Measurements from ENCODE around the gene CDH13. TPM values are rescaled to one million over a fixed set of nuclear protein-coding genes. Genes with fewer than 3 reads are reported as not detected.

Gene CDH13
- total and polyA plus RNA-seq, 2 experiments from 2014 or later = 1.6 to 4.4 TPM

DNA sequence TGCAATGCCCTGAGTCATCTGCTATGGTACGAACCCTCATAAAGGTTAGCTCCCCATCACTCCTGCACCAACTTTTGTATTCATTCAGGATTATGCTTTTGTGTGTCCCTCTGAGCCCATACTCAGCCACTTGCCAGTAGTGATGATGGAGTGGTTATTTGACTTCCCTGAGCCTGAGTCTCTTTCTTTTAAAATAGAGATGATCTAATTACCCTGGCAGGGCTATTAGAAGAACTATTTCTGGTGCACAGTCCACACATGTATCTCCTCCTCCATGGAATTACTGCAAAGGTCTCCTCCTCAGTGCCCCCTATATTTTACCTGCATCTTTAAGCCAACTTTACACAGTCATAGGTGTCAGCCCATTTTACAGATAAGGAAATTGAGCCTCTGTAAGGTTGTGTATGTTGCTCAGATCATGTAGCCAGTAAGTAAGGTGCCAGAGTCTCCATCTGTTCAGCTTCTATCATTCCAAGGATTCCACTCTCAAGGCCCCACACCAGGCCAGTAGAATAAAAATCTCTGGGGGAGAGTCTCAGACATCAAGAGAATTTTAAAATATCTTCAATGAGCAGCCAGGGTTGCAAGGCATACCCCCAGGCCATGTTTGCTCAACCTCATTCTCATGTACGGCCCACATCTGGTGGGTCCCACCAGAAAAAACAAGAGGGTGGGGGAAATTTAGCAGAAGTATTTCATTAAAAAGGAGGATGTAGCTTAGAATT lies 847.3 kb downstream of the CDH13 start:
- Histone ChIP-seq H3K79me2 (replicated peaks; ENCODE audit: insufficient read depth) (no peaks in the 10 kb centered on the region), H3K4me3 (no peak overlapping the region), H2AFZ (no peak overlapping the region), H3K4me2 (no peak overlapping the region), H3F3A (replicated peaks; ENCODE audit: low read depth) (no peaks in the 10 kb centered on the region), H3K4me1 (ENCODE audit: insufficient read depth) (no peaks in the 10 kb centered on the region; the same call in 1 of the 2 replicates), H3K27ac (ENCODE audit: low read depth) (no peak overlapping the region), H3K27me3 (ENCODE audit: insufficient read depth) (no peaks in the 10 kb centered on the region), H3K36me3 (ENCODE audit: insufficient read depth) (no peaks in the 10 kb centered on the region), H3K9me2 (ENCODE audit: insufficient read depth) (no peaks in the 10 kb centered on the region), H4K20me1 (replicated peaks; ENCODE audit: insufficient read depth) (no peaks in the 10 kb centered on the region)
- Mint-ChIP-seq H3K27me3 (ENCODE audit: insufficient read depth, low read depth, poor library complexity) (peaks cover 1% of the 10 kb centered on the region), H3K36me3 (ENCODE audit: low read depth) (no peaks in the 10 kb centered on the region), H3K9me3 (no peaks in the 10 kb centered on the region), H3K4me1 (no peaks in the 10 kb centered on the region), H3K4me3 (no peak overlapping the region), H3K27ac (no peak overlapping the region)
- DNase-seq (ENCODE audit: low spot score) (no peak), ATAC-seq (no peak)
- no peak for TF ChIP-seq STAT1 (IDR thresholded peaks at IDR 0.05; ENCODE audit: unreplicated experiment)
- TF ChIP-seq CREB1 (CRISPR knock-in tag; IDR thresholded peaks at IDR 0.05; ENCODE audit: low read depth) = no peak

DNA sequence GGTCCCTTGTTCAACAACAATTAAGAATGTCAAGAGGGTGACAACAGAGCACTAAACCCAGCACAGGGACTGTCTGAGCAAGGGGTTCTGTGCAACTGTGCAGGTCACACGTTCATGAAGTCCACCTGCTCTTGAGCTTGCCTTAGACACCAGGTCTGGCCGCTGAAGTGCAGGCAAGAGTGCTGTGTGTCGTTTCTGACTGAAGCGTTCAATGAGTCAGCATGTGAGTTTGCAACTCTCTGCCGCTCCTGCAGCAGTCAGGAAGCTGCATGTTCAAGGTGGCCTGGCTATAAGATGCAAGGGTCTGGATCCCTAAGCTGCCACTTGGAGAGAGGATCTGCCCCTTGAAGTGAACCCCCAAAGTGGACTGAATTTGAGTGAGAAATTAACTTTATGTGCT lies 848.3 kb downstream of the CDH13 start:
- no peak overlapping the region for H3K4me2 ChIP-seq
- H2AFZ ChIP-seq = peak overlapping the region; percentile 66; the same call in 1 of the 2 replicates
- Mint-ChIP-seq H3K36me3 (ENCODE audit: low read depth) (no peaks in the 10 kb centered on the region), H3K4me3 (no peak overlapping the region), H3K4me1 (no peaks in the 10 kb centered on the region), H3K27ac (no peak overlapping the region), H3K27me3 (ENCODE audit: insufficient read depth, low read depth, poor library complexity) (peaks cover 1% of the 10 kb centered on the region), H3K9me3 (no peaks in the 10 kb centered on the region)
- no peaks in the 10 kb centered on the region for H3K36me3 ChIP-seq (ENCODE audit: insufficient read depth)
- H3K9me2 ChIP-seq (ENCODE audit: insufficient read depth) = 0 out of 2 replicates have a peak, but pooled peaks cover 5% of the 10 kb centered on the region
- H4K20me1 ChIP-seq (replicated peaks; ENCODE audit: insufficient read depth) = no peaks in the 10 kb centered on the region
- no peaks in the 10 kb centered on the region for H3K27me3 ChIP-seq (ENCODE audit: insufficient read depth)
- no peak for ATAC-seq
- H3K4me1 ChIP-seq (ENCODE audit: insufficient read depth) = no peaks in the 10 kb centered on the region
- no peak overlapping the region for H3K4me3 ChIP-seq
- no peaks in the 10 kb centered on the region for H3K79me2 ChIP-seq (replicated peaks; ENCODE audit: insufficient read depth)
- no peaks in the 10 kb centered on the region for H3F3A ChIP-seq (replicated peaks; ENCODE audit: low read depth)
- H3K27ac ChIP-seq (ENCODE audit: low read depth) = no peak overlapping the region
- DNase-seq (ENCODE audit: low spot score) = no peak
- TF ChIP-seq CREB1 (CRISPR knock-in tag; IDR thresholded peaks at IDR 0.05; ENCODE audit: low read depth) (no peak), STAT1 (IDR thresholded peaks at IDR 0.05; ENCODE audit: unreplicated experiment) (no peak), EZH2 (IDR thresholded peaks at IDR 0.05; ENCODE audit: low read depth, unreplicated experiment) (no peak), POLR2AphosphoS5 (IDR thresholded peaks at IDR 0.05; ENCODE audit: low read depth) (no peak), NANOG (IDR thresholded peaks at IDR 0.05; ENCODE audit: borderline replicate concordance) (no peak), EZH2phosphoT487 (IDR thresholded peaks at IDR 0.05; ENCODE audit: unreplicated experiment) (no peak), JUNB (IDR thresholded peaks at IDR 0.05; ENCODE audit: unreplicated experiment) (no peak), ZNF331 (CRISPR knock-in tag; IDR thresholded peaks at IDR 0.05; ENCODE audit: low read depth) (no peak), ZNF114 (CRISPR knock-in tag; IDR thresholded peaks at IDR 0.05) (no peak)
- TF ChIP-seq, protein P1, sequence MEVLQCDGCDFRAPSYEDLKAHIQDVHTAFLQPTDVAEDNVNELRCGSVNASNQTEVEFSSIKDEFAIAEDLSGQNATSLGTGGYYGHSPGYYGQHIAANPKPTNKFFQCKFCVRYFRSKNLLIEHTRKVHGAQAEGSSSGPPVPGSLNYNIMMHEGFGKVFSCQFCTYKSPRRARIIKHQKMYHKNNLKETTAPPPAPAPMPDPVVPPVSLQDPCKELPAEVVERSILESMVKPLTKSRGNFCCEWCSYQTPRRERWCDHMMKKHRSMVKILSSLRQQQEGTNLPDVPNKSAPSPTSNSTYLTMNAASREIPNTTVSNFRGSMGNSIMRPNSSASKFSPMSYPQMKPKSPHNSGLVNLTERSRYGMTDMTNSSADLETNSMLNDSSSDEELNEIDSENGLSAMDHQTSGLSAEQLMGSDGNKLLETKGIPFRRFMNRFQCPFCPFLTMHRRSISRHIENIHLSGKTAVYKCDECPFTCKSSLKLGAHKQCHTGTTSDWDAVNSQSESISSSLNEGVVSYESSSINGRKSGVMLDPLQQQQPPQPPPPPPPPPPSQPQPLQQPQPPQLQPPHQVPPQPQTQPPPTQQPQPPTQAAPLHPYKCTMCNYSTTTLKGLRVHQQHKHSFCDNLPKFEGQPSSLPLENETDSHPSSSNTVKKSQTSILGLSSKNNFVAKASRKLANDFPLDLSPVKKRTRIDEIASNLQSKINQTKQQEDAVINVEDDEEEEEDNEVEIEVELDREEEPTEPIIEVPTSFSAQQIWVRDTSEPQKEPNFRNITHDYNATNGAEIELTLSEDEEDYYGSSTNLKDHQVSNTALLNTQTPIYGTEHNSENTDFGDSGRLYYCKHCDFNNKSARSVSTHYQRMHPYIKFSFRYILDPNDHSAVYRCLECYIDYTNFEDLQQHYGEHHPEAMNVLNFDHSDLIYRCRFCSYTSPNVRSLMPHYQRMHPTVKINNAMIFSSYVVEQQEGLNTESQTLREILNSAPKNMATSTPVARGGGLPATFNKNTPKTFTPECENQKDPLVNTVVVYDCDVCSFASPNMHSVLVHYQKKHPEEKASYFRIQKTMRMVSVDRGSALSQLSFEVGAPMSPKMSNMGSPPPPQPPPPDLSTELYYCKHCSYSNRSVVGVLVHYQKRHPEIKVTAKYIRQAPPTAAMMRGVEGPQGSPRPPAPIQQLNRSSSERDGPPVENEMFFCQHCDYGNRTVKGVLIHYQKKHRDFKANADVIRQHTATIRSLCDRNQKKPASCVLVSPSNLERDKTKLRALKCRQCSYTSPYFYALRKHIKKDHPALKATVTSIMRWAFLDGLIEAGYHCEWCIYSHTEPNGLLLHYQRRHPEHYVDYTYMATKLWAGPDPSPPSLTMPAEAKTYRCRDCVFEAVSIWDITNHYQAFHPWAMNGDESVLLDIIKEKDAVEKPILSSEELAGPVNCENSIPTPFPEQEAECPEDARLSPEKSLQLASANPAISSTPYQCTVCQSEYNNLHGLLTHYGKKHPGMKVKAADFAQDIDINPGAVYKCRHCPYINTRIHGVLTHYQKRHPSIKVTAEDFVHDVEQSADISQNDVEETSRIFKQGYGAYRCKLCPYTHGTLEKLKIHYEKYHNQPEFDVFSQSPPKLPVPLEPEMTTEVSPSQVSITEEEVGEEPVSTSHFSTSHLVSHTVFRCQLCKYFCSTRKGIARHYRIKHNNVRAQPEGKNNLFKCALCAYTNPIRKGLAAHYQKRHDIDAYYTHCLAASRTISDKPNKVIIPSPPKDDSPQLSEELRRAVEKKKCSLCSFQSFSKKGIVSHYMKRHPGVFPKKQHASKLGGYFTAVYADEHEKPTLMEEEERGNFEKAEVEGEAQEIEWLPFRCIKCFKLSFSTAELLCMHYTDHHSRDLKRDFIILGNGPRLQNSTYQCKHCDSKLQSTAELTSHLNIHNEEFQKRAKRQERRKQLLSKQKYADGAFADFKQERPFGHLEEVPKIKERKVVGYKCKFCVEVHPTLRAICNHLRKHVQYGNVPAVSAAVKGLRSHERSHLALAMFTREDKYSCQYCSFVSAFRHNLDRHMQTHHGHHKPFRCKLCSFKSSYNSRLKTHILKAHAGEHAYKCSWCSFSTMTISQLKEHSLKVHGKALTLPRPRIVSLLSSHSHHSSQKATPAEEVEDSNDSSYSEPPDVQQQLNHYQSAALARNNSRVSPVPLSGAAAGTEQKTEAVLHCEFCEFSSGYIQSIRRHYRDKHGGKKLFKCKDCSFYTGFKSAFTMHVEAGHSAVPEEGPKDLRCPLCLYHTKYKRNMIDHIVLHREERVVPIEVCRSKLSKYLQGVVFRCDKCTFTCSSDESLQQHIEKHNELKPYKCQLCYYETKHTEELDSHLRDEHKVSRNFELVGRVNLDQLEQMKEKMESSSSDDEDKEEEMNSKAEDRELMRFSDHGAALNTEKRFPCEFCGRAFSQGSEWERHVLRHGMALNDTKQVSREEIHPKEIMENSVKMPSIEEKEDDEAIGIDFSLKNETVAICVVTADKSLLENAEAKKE (CRISPR knock-in tag; IDR thresholded peaks at IDR 0.05) = no peak
- TF ChIP-seq, protein P2, sequence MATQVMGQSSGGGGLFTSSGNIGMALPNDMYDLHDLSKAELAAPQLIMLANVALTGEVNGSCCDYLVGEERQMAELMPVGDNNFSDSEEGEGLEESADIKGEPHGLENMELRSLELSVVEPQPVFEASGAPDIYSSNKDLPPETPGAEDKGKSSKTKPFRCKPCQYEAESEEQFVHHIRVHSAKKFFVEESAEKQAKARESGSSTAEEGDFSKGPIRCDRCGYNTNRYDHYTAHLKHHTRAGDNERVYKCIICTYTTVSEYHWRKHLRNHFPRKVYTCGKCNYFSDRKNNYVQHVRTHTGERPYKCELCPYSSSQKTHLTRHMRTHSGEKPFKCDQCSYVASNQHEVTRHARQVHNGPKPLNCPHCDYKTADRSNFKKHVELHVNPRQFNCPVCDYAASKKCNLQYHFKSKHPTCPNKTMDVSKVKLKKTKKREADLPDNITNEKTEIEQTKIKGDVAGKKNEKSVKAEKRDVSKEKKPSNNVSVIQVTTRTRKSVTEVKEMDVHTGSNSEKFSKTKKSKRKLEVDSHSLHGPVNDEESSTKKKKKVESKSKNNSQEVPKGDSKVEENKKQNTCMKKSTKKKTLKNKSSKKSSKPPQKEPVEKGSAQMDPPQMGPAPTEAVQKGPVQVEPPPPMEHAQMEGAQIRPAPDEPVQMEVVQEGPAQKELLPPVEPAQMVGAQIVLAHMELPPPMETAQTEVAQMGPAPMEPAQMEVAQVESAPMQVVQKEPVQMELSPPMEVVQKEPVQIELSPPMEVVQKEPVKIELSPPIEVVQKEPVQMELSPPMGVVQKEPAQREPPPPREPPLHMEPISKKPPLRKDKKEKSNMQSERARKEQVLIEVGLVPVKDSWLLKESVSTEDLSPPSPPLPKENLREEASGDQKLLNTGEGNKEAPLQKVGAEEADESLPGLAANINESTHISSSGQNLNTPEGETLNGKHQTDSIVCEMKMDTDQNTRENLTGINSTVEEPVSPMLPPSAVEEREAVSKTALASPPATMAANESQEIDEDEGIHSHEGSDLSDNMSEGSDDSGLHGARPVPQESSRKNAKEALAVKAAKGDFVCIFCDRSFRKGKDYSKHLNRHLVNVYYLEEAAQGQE (IDR thresholded peaks at IDR 0.05; ENCODE audit: unreplicated experiment) = no peak

Data from GM23338 (cell line).